ENCODE results near the gene DZIP1. TPM values are rescaled to one million over a fixed set of nuclear protein-coding genes. Genes with fewer than 3 reads are reported as not detected.

Gene DZIP1
- total and polyA plus RNA-seq, 2 of the 13 experiments (the other 11 are each of a cell fraction or from before 2014, with no cell fraction given), result 11.0 to 36.7 TPM

DNA sequence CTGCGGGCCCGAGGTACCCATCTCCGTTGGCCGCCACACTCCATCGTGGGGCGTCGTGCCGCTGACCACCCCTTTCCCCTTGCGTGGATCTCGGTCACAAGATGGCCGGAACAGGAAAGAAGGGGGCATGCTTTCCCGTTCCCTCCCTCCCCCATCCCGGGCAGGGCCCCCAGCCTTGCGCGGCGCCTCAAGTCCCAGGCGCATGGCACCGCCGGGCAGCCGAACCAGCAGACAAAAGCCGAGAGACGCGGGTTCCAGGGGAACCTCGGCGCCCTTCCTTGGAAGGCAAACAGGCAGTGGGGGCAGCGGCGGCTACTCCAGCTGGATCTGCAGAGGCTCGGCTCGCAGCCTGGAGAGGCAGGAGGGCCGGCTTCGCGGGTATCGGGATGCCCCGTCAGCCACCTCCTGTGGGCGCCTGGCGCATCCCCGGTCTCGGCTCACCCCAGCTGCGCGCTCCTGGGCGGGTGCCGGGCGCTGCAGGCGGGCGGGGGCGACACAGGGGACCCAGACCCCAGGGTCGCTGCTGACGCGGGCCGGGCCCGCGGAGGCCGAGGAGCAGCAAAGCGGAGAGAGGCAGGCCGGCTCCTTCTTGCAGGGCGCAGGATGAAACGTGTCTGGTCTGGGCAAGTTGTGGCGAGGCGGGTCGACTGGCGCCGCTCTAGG, 439 bp downstream of the DZIP1 start (continued):
- TF ChIP-seq, protein P1, sequence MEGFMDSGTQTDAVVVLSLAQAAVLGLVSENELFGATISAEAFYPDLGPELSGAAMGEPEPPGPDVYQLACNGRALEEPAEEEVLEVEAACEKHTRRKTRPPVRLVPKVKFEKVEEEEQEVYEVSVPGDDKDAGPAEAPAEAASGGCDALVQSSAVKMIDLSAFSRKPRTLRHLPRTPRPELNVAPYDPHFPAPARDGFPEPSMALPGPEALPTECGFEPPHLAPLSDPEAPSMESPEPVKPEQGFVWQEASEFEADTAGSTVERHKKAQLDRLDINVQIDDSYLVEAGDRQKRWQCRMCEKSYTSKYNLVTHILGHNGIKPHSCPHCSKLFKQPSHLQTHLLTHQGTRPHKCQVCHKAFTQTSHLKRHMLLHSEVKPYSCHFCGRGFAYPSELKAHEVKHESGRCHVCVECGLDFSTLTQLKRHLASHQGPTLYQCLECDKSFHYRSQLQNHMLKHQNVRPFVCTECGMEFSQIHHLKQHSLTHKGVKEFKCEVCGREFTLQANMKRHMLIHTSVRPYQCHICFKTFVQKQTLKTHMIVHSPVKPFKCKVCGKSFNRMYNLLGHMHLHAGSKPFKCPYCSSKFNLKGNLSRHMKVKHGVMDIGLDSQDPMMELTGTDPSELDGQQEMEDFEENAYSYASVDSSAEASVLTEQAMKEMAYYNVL (CRISPR knock-in tag; IDR thresholded peaks at IDR 0.05; ENCODE audit: borderline replicate concordance), result no peak
- no peak for TF ChIP-seq KAT8 (CRISPR knock-in tag; IDR thresholded peaks at IDR 0.05)
- no peak for TF ChIP-seq ZNF207 (IDR thresholded peaks at IDR 0.05; ENCODE audit: borderline replicate concordance)
- TF ChIP-seq, protein P2, sequence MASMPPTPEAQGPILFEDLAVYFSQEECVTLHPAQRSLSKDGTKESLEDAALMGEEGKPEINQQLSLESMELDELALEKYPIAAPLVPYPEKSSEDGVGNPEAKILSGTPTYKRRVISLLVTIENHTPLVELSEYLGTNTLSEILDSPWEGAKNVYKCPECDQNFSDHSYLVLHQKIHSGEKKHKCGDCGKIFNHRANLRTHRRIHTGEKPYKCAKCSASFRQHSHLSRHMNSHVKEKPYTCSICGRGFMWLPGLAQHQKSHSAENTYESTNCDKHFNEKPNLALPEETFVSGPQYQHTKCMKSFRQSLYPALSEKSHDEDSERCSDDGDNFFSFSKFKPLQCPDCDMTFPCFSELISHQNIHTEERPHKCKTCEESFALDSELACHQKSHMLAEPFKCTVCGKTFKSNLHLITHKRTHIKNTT (CRISPR knock-in tag; IDR thresholded peaks at IDR 0.05), result no peak
- TF ChIP-seq ZNF160 (CRISPR knock-in tag; IDR thresholded peaks at IDR 0.05), result no peak; the same call in 1 of the 2 replicates
- TF ChIP-seq ZBTB38 (CRISPR knock-in tag; IDR thresholded peaks at IDR 0.05), result no peak
- TF ChIP-seq, protein P3, sequence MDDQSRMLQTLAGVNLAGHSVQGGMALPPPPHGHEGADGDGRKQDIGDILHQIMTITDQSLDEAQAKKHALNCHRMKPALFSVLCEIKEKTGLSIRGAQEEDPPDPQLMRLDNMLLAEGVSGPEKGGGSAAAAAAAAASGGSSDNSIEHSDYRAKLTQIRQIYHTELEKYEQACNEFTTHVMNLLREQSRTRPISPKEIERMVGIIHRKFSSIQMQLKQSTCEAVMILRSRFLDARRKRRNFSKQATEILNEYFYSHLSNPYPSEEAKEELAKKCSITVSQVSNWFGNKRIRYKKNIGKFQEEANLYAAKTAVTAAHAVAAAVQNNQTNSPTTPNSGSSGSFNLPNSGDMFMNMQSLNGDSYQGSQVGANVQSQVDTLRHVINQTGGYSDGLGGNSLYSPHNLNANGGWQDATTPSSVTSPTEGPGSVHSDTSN (CRISPR knock-in tag; IDR thresholded peaks at IDR 0.05; ENCODE audit: borderline replicate concordance), result no peak
- no peak for TF ChIP-seq MED13 (CRISPR knock-in tag; IDR thresholded peaks at IDR 0.05)
- TF ChIP-seq, protein P4, sequence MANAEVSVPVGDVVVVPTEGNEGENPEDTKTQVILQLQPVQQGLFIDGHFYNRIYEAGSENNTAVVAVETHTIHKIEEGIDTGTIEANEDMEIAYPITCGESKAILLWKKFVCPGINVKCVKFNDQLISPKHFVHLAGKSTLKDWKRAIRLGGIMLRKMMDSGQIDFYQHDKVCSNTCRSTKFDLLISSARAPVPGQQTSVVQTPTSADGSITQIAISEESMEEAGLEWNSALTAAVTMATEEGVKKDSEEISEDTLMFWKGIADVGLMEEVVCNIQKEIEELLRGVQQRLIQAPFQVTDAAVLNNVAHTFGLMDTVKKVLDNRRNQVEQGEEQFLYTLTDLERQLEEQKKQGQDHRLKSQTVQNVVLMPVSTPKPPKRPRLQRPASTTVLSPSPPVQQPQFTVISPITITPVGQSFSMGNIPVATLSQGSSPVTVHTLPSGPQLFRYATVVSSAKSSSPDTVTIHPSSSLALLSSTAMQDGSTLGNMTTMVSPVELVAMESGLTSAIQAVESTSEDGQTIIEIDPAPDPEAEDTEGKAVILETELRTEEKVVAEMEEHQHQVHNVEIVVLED (CRISPR knock-in tag; IDR thresholded peaks at IDR 0.05; ENCODE audit: borderline replicate concordance), result no peak
- TF ChIP-seq ZNF816 (CRISPR knock-in tag; IDR thresholded peaks at IDR 0.05; ENCODE audit: borderline replicate concordance), result no peak
- TF ChIP-seq, protein P5, sequence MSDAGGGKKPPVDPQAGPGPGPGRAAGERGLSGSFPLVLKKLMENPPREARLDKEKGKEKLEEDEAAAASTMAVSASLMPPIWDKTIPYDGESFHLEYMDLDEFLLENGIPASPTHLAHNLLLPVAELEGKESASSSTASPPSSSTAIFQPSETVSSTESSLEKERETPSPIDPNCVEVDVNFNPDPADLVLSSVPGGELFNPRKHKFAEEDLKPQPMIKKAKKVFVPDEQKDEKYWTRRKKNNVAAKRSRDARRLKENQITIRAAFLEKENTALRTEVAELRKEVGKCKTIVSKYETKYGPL (CRISPR knock-in tag; IDR thresholded peaks at IDR 0.05), result no peak
- TF ChIP-seq, protein P6, sequence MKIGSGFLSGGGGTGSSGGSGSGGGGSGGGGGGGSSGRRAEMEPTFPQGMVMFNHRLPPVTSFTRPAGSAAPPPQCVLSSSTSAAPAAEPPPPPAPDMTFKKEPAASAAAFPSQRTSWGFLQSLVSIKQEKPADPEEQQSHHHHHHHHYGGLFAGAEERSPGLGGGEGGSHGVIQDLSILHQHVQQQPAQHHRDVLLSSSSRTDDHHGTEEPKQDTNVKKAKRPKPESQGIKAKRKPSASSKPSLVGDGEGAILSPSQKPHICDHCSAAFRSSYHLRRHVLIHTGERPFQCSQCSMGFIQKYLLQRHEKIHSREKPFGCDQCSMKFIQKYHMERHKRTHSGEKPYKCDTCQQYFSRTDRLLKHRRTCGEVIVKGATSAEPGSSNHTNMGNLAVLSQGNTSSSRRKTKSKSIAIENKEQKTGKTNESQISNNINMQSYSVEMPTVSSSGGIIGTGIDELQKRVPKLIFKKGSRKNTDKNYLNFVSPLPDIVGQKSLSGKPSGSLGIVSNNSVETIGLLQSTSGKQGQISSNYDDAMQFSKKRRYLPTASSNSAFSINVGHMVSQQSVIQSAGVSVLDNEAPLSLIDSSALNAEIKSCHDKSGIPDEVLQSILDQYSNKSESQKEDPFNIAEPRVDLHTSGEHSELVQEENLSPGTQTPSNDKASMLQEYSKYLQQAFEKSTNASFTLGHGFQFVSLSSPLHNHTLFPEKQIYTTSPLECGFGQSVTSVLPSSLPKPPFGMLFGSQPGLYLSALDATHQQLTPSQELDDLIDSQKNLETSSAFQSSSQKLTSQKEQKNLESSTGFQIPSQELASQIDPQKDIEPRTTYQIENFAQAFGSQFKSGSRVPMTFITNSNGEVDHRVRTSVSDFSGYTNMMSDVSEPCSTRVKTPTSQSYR (CRISPR knock-in tag; IDR thresholded peaks at IDR 0.05; ENCODE audit: borderline replicate concordance), result no peak
- TF ChIP-seq, protein P7, sequence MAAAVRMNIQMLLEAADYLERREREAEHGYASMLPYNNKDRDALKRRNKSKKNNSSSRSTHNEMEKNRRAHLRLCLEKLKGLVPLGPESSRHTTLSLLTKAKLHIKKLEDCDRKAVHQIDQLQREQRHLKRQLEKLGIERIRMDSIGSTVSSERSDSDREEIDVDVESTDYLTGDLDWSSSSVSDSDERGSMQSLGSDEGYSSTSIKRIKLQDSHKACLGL (CRISPR knock-in tag; IDR thresholded peaks at IDR 0.05), result no peak
- TF ChIP-seq, protein P8, sequence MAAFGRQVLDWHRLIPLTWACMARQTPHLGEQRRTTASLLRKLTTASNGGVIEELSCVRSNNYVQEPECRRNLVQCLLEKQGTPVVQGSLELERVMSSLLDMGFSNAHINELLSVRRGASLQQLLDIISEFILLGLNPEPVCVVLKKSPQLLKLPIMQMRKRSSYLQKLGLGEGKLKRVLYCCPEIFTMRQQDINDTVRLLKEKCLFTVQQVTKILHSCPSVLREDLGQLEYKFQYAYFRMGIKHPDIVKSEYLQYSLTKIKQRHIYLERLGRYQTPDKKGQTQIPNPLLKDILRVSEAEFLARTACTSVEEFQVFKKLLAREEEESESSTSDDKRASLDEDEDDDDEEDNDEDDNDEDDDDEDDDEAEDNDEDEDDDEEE (CRISPR knock-in tag; IDR thresholded peaks at IDR 0.05), result no peak
- TF ChIP-seq ZNF138 (CRISPR knock-in tag; IDR thresholded peaks at IDR 0.05; ENCODE audit: low read depth), result no peak
- no peak for TF ChIP-seq ZFP37 (CRISPR knock-in tag; IDR thresholded peaks at IDR 0.05; ENCODE audit: borderline replicate concordance)
- TF ChIP-seq ZNF501 (CRISPR knock-in tag; IDR thresholded peaks at IDR 0.05), result no peak

All from HepG2 (cell line).